SK-N-SH treated with all-trans-retinoic acid at 6 μM for 48 hours (cell line): ENCODE data around the gene PRRC2B.

Experiments
- ARNTL ChIP-seq: fragments of 450-650 bp; formaldehyde crosslinking; IDR thresholded peaks from 2 replicates; pipeline ENCODE4 v1.5.0; 2020; ENCODE audit warnings: low read depth, mild to moderate bottlenecking, moderate library complexity, borderline replicate concordance
- CSDC2 ChIP-seq: fragments of 250-450 bp; sonication (Bioruptor Pico); IDR thresholded peaks from 2 replicates; pipeline ENCODE4 v1.5.0; 2020; ENCODE audit warnings: mild to moderate bottlenecking, moderate library complexity
- CSRNP3 ChIP-seq: fragments of 250-450 bp; sonication (Bioruptor Pico); IDR thresholded peaks from 2 replicates; pipeline ENCODE4 v1.5.1; 2021; ENCODE audit warnings: mild to moderate bottlenecking, moderate library complexity
- RARB ChIP-seq: fragments of 250-450 bp; sonication (Bioruptor Pico); IDR thresholded peaks from 2 replicates; pipeline ENCODE4 v1.8.0; 2021; ENCODE audit warnings: mild to moderate bottlenecking, moderate library complexity
- TCF4 ChIP-seq: fragments of 250-450 bp; sonication (Bioruptor Pico); IDR thresholded peaks from 2 replicates; pipeline ENCODE4 v1.8.0; 2021; ENCODE audit warnings: mild to moderate bottlenecking, moderate library complexity, borderline replicate concordance
- ZFP3 ChIP-seq: fragments of 250-450 bp; sonication (Bioruptor Pico); IDR thresholded peaks from 2 replicates; pipeline ENCODE4 v1.5.0; 2020; ENCODE audit warnings: mild to moderate bottlenecking, moderate library complexity
- ZNF8 ChIP-seq: fragments of 450-650 bp; formaldehyde crosslinking; IDR thresholded peaks from 2 replicates; pipeline ENCODE4 v1.5.0; 2020; ENCODE audit warnings: mild to moderate bottlenecking, moderate library complexity
- TF ChIP-seq, protein P1 (sequence below): fragments of 250-450 bp; sonication (Bioruptor Pico); IDR thresholded peaks from 2 replicates; pipeline ENCODE4 v1.5.1; 2020; ENCODE audit warnings: low read depth, mild to moderate bottlenecking, moderate library complexity

- no peak for TF ChIP-seq ARNTL (CRISPR knock-in tag)
- TF ChIP-seq RARB (CRISPR knock-in tag), result no peak
- TF ChIP-seq ZNF8 (CRISPR knock-in tag), result no peak
- TF ChIP-seq TCF4 (CRISPR knock-in tag), result no peak
- TF ChIP-seq CSDC2, result no peak
- TF ChIP-seq, protein P1, sequence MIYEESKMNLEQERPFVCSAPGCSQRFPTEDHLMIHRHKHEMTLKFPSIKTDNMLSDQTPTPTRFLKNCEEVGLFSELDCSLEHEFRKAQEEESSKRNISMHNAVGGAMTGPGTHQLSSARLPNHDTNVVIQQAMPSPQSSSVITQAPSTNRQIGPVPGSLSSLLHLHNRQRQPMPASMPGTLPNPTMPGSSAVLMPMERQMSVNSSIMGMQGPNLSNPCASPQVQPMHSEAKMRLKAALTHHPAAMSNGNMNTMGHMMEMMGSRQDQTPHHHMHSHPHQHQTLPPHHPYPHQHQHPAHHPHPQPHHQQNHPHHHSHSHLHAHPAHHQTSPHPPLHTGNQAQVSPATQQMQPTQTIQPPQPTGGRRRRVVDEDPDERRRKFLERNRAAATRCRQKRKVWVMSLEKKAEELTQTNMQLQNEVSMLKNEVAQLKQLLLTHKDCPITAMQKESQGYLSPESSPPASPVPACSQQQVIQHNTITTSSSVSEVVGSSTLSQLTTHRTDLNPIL (CRISPR knock-in tag), result no peak; the same call in 1 of the 2 replicates
- TF ChIP-seq ZFP3 (CRISPR knock-in tag), result no peak
- TF ChIP-seq CSRNP3 (CRISPR knock-in tag), result no peak
These were observed 107.2 kb downstream of the PRRC2B start for GRCh38 chr9:131500939-131501541.
